OCI-LY1 (cell line): Measurements from ENCODE around the gene LLGL2.

Experiments used
- H2AFZ ChIP-seq: fragments of 200-600 bp; sonication (generic), shearing (Covaris generic); 2 replicates; pipeline ENCODE4 v1.6.0; 2014; ENCODE audit warnings: antibody characterized with exemption, mild to moderate bottlenecking, low read length
- H3F3A ChIP-seq: fragments of 200-600 bp; sonication (generic), shearing (Covaris generic); 2 replicates; pipeline ENCODE4 v1.6.0; 2014; ENCODE audit warnings: mild to moderate bottlenecking, antibody characterized with exemption, low read length, moderate library complexity; ENCODE audit not compliant: insufficient read depth
- H3K27ac ChIP-seq: fragments of 200-600 bp; sonication (generic); 2 replicates; pipeline ENCODE4 v1.5.1; 2014; ENCODE audit warnings: low read length, mixed run types, mild to moderate bottlenecking, low read depth; ENCODE audit not compliant: poor library complexity, severe bottlenecking
- H3K27me3 ChIP-seq: fragments of 200-600 bp; sonication (generic); 2 replicates; pipeline ENCODE4 v1.6.0; 2014; ENCODE audit warnings: antibody characterized with exemption, mild to moderate bottlenecking, low read length, moderate library complexity; ENCODE audit not compliant: insufficient read depth
- H3K36me3 ChIP-seq: fragments of 200-600 bp; sonication (generic); 2 replicates; pipeline ENCODE4 v1.6.1; 2014; ENCODE audit warnings: mild to moderate bottlenecking, antibody characterized with exemption, low read length, moderate library complexity, mixed read lengths; ENCODE audit not compliant: insufficient read depth
- H3K4me1 ChIP-seq: fragments of 200-600 bp; sonication (generic); 2 replicates; pipeline ENCODE4 v1.5.1; 2014; ENCODE audit warnings: mild to moderate bottlenecking, low read length, moderate library complexity; ENCODE audit not compliant: insufficient read depth, severe bottlenecking
- H3K4me2 ChIP-seq: fragments of 200-600 bp; sonication (generic), shearing (Covaris generic); 2 replicates; pipeline ENCODE4 v1.6.1; 2014; ENCODE audit warnings: low read length
- H3K4me3 ChIP-seq: fragments of 200-600 bp; sonication (generic); 2 replicates; pipeline ENCODE4 v1.5.1; 2014; ENCODE audit warnings: low read length, low read depth, mild to moderate bottlenecking, mixed read lengths; ENCODE audit not compliant: poor library complexity, severe bottlenecking
- H3K79me2 ChIP-seq: fragments of 200-600 bp; shearing (Covaris generic); 2 replicates; pipeline ENCODE4 v1.6.1; 2016; ENCODE audit warnings: mixed run types, low read length, mixed read lengths; ENCODE audit not compliant: insufficient read depth
- H3K9ac ChIP-seq: fragments of 200-600 bp; sonication (generic), shearing (Covaris generic); 2 replicates; pipeline ENCODE4 v1.6.1; 2014; ENCODE audit warnings: mild to moderate bottlenecking, low read length, mixed read lengths
- H3K9me2 ChIP-seq: fragments of 200-600 bp; sonication (generic), shearing (Covaris generic); 2 replicates; pipeline ENCODE4 v1.6.1; 2014; ENCODE audit warnings: low read depth, mild to moderate bottlenecking, low read length, mixed read lengths
- H3K9me3 ChIP-seq: fragments of 200-600 bp; shearing (Covaris generic); 2 replicates; pipeline ENCODE4 v1.6.1; 2014; ENCODE audit warnings: low read length, mixed read lengths
- H4K20me1 ChIP-seq: fragments of 200-600 bp; sonication (generic), shearing (Covaris generic); 2 replicates; pipeline ENCODE4 v1.6.0; 2016; ENCODE audit warnings: mild to moderate bottlenecking, low read length; ENCODE audit not compliant: insufficient read depth
- CTCF ChIP-seq: fragments of 200-600 bp; sonication (generic), shearing (Covaris generic); IDR thresholded peaks from 2 replicates; pipeline ENCODE4 v1.5.1; 2017; ENCODE audit warnings: mild to moderate bottlenecking, antibody characterized with exemption, low read length, moderate library complexity, mixed read lengths
- EZH2 ChIP-seq: fragments of 200-600 bp; sonication (generic), shearing (Covaris generic); IDR thresholded peaks from 2 replicates; pipeline ENCODE4 v1.8.0; 2017; ENCODE audit warnings: borderline replicate concordance, mixed run types, mild to moderate bottlenecking, antibody characterized with exemption, low read length, moderate library complexity, mixed read lengths

Gene LLGL2

GRCh38 chr17:75557075-75557851 lies 31.8 kb downstream of the LLGL2 start:
- Histone ChIP-seq H4K20me1 (no peaks in the 10 kb centered on the region), H3K4me2 (no peak overlapping the region), H3K9me2 (no peaks in the 10 kb centered on the region), H3K4me1 (no peaks in the 10 kb centered on the region), H3K36me3 (no peaks in the 10 kb centered on the region), H3F3A (no peaks in the 10 kb centered on the region), H2AFZ (no peak overlapping the region), H3K4me3 (no peak overlapping the region), H3K27me3 (peaks cover 6% of the 10 kb centered on the region), H3K9ac (no peak overlapping the region), H3K9me3 (no peaks in the 10 kb centered on the region), H3K79me2 (no peaks in the 10 kb centered on the region), H3K27ac (no peak overlapping the region)
- TF ChIP-seq CTCF, result no peak
- no peak for TF ChIP-seq EZH2

- Histone ChIP-seq H3K9ac (no peak overlapping the region), H3K4me1 (no peaks in the 10 kb centered on the region), H3K79me2 (no peaks in the 10 kb centered on the region), H3K27me3 (peaks cover 6% of the 10 kb centered on the region), H3K4me3 (no peak overlapping the region), H3F3A (no peaks in the 10 kb centered on the region), H3K27ac (no peak overlapping the region), H3K4me2 (no peak overlapping the region), H3K9me2 (no peaks in the 10 kb centered on the region), H4K20me1 (no peaks in the 10 kb centered on the region), H3K9me3 (no peaks in the 10 kb centered on the region), H3K36me3 (no peaks in the 10 kb centered on the region), H2AFZ (no peak overlapping the region)
- no peak for TF ChIP-seq CTCF
- TF ChIP-seq EZH2, result no peak
Observed at GRCh38 chr17:75557852-75558665, 32.6 kb downstream of the LLGL2 start.

GRCh38 chr17:75558666-75559530 lies 33.4 kb downstream of the LLGL2 start:
- no peak overlapping the region for H3K27ac ChIP-seq
- H3K4me3 ChIP-seq, result no peak overlapping the region
- H3K36me3 ChIP-seq, result no peaks in the 10 kb centered on the region
- H2AFZ ChIP-seq, result no peak overlapping the region
- H4K20me1 ChIP-seq, result no peaks in the 10 kb centered on the region
- H3K79me2 ChIP-seq, result no peaks in the 10 kb centered on the region
- no peaks in the 10 kb centered on the region for H3K9me2 ChIP-seq
- H3K4me2 ChIP-seq, result no peak overlapping the region
- TF ChIP-seq CTCF (no peak), EZH2 (no peak)
- H3K4me1 ChIP-seq, result no peaks in the 10 kb centered on the region
- H3K9me3 ChIP-seq, result no peaks in the 10 kb centered on the region
- peaks cover 6% of the 10 kb centered on the region for H3K27me3 ChIP-seq
- H3F3A ChIP-seq, result no peaks in the 10 kb centered on the region
- no peak overlapping the region for H3K9ac ChIP-seq
